Testis (tissue), 2 donors: Measurements from ENCODE around the gene WNK2.

Source experiments
- CTCF ChIP-seq, 3 experiments: fragments of 450-650 bp in 2 of 3; fragments of 200-600 bp in 1 of 3; sonication (generic) in 1 of 3; IDR thresholded peaks; one replicate each; pipeline ENCODE4 v1.5.1; 2016 to 2019; ENCODE audit warnings: antibody characterized with exemption in 3 of 3, mild to moderate bottlenecking in 2 of 3, moderate library complexity in 1 of 3
- POLR2A ChIP-seq: fragments of 450-650 bp; IDR thresholded peaks from one replicate; pipeline ENCODE4 v1.6.1; 2017; ENCODE audit warnings: antibody characterized with exemption, mild to moderate bottlenecking, moderate library complexity

GRCh38 chr9:93166699-93167098 is 17.2 kb upstream of the WNK2 start:
- TF ChIP-seq CTCF (IDR thresholded peaks at IDR 0.05) (no peak), POLR2A (no peak)
